ENCODE results near the gene PSD2.

- TF ChIP-seq, protein P1, sequence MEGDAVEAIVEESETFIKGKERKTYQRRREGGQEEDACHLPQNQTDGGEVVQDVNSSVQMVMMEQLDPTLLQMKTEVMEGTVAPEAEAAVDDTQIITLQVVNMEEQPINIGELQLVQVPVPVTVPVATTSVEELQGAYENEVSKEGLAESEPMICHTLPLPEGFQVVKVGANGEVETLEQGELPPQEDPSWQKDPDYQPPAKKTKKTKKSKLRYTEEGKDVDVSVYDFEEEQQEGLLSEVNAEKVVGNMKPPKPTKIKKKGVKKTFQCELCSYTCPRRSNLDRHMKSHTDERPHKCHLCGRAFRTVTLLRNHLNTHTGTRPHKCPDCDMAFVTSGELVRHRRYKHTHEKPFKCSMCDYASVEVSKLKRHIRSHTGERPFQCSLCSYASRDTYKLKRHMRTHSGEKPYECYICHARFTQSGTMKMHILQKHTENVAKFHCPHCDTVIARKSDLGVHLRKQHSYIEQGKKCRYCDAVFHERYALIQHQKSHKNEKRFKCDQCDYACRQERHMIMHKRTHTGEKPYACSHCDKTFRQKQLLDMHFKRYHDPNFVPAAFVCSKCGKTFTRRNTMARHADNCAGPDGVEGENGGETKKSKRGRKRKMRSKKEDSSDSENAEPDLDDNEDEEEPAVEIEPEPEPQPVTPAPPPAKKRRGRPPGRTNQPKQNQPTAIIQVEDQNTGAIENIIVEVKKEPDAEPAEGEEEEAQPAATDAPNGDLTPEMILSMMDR (conservative IDR thresholded peaks at IDR 0.05) = no peak
- TF ChIP-seq ZFX (IDR thresholded peaks at IDR 0.05) = no peak
Measured at GRCh38 chr5:139814704-139815280, 19.2 kb downstream of the PSD2 start.

All from C4-2B (cell line).